Measurements from ENCODE around the gene MPHOSPH9. TPM values are rescaled to one million over a fixed set of nuclear protein-coding genes. Genes with fewer than 3 reads are reported as not detected.

Gene MPHOSPH9
- polyA plus RNA-seq, 1 donor (not counting 4 experiments of a cell fraction or from before 2014, with no cell fraction given), result 10.7 TPM

GRCh38 chr12:123269395-123269892 is 36.5 kb upstream of the MPHOSPH9 start:
- peaks cover 20% of the 10 kb centered on the region in 2 experiments for H3K36me3 ChIP-seq (ENCODE audit: control insufficient read depth in 2 of 2, extremely low read depth in 1 of 2, insufficient read depth in 2 of 2, low read length in 2 of 2)
- TF ChIP-seq CTCF (optimal IDR thresholded peaks at IDR 0.05 in 1 of 3, IDR thresholded peaks at IDR 0.05 in 1 of 3, conservative IDR thresholded peaks at IDR 0.05 in 1 of 3; ENCODE audit: extremely low read depth in 1 of 3, insufficient read depth in 2 of 3, low read length in 3 of 3) (no peak), EZH2 (IDR thresholded peaks at IDR 0.05; ENCODE audit: low read length) (no peak)
- peaks cover 11% of the 10 kb centered on the region for H3K4me1 ChIP-seq (ENCODE audit: control insufficient read depth, extremely low read depth, insufficient read depth, low read length)
- H3K27ac ChIP-seq (ENCODE audit: control insufficient read depth, insufficient read depth, low read length), result no peak overlapping the region
- peaks cover 7% of the 10 kb centered on the region for H4K20me1 ChIP-seq (ENCODE audit: control insufficient read depth, extremely low read depth, insufficient read depth, low read length)
- FAIRE-seq (no peak), DNase-seq (ENCODE audit: low read depth, low spot score) (no peak)
- peaks cover 54% of the 10 kb centered on the region for H3K79me2 ChIP-seq (ENCODE audit: control insufficient read depth, insufficient read depth, low read length)
- no peaks in the 10 kb centered on the region for H3K27me3 ChIP-seq (ENCODE audit: control insufficient read depth, extremely low read depth, insufficient read depth, low read length)
- dilution Hi-C loops (cut with MboI; ENCODE audit: extremely low pct_ligation_motif_present, low sequenced_read_pairs), result no loop called here
- peak overlapping the region; percentile 86 to 94 (median 89) for H3K4me3 ChIP-seq (ENCODE audit: control insufficient read depth in 2 of 3, extremely low read depth in 1 of 3, insufficient read depth in 2 of 3, low read depth in 1 of 3, low read length in 3 of 3)
- H2AFZ ChIP-seq (ENCODE audit: control insufficient read depth, low read length), result no peak overlapping the region
- peak overlapping the region; percentile 94 for H3K4me2 ChIP-seq (ENCODE audit: control insufficient read depth, extremely low read depth, insufficient read depth, low read depth, low read length)
- peak overlapping the region; percentile 71 for H3K9ac ChIP-seq (ENCODE audit: control insufficient read depth, extremely low read depth, insufficient read depth, low read length)
- H3K9me1 ChIP-seq (ENCODE audit: control insufficient read depth, extremely low read depth, insufficient read depth, low read length), result no peaks in the 10 kb centered on the region
- H3K9me3 ChIP-seq (ENCODE audit: control insufficient read depth, low read depth, low read length), result no peaks in the 10 kb centered on the region

- Histone ChIP-seq H3K9me3 (ENCODE audit: control insufficient read depth, low read depth, low read length) (no peaks in the 10 kb centered on the region), H2AFZ (ENCODE audit: control insufficient read depth, low read length) (no peak overlapping the region), H3K27ac (ENCODE audit: control insufficient read depth, insufficient read depth, low read length) (no peak overlapping the region), H3K9ac (ENCODE audit: control insufficient read depth, extremely low read depth, insufficient read depth, low read length) (no peak overlapping the region), H3K9me1 (ENCODE audit: control insufficient read depth, extremely low read depth, insufficient read depth, low read length) (no peaks in the 10 kb centered on the region), H3K4me1 (ENCODE audit: control insufficient read depth, extremely low read depth, insufficient read depth, low read length) (peaks cover 11% of the 10 kb centered on the region), H3K79me2 (ENCODE audit: control insufficient read depth, insufficient read depth, low read length) (peaks cover 54% of the 10 kb centered on the region), H3K36me3 (ENCODE audit: control insufficient read depth in 2 of 2, extremely low read depth in 1 of 2, insufficient read depth in 2 of 2, low read length in 2 of 2) (peaks cover 20% of the 10 kb centered on the region in 2 experiments), H3K27me3 (ENCODE audit: control insufficient read depth, extremely low read depth, insufficient read depth, low read length) (no peaks in the 10 kb centered on the region), H3K4me3 (ENCODE audit: control insufficient read depth in 2 of 3, extremely low read depth in 1 of 3, insufficient read depth in 2 of 3, low read depth in 1 of 3, low read length in 3 of 3) (no peak overlapping the region), H3K4me2 (ENCODE audit: control insufficient read depth, extremely low read depth, insufficient read depth, low read depth, low read length) (peak overlapping the region; percentile 2), H4K20me1 (ENCODE audit: control insufficient read depth, extremely low read depth, insufficient read depth, low read length) (peaks cover 7% of the 10 kb centered on the region)
- DNase-seq (ENCODE audit: low read depth, low spot score) (no peak), FAIRE-seq (no peak)
- no peak for TF ChIP-seq CTCF (optimal IDR thresholded peaks at IDR 0.05 in 1 of 3, IDR thresholded peaks at IDR 0.05 in 1 of 3, conservative IDR thresholded peaks at IDR 0.05 in 1 of 3; ENCODE audit: extremely low read depth in 1 of 3, insufficient read depth in 2 of 3, low read length in 3 of 3)
- TF ChIP-seq EZH2 (IDR thresholded peaks at IDR 0.05; ENCODE audit: low read length), result no peak
- dilution Hi-C loops (cut with MboI; ENCODE audit: extremely low pct_ligation_motif_present, low sequenced_read_pairs), result no loop called here
Measured at GRCh38 chr12:123268850-123269249, 35.9 kb upstream of the MPHOSPH9 start.
